Trophoblast cell (in vitro differentiated cells and primary cell): Measurements from ENCODE around the gene SMIM13.

ENCODE experiments used
- DNase-seq, 2 donors: peaks; one replicate each; pipeline ENCODE4 v3.0.0-alpha.2; 2016
- H2AFZ ChIP-seq: 2 replicates; pipeline ENCODE4 v1.6.1; 2013; ENCODE audit warnings: low read length, moderate library complexity, mild to moderate bottlenecking; ENCODE audit not compliant: insufficient read depth, poor library complexity
- H2AK5ac ChIP-seq: 2 replicates; pipeline ENCODE4 v1.6.1; 2013; ENCODE audit warnings: mild to moderate bottlenecking, low read length
- H2BK120ac ChIP-seq: 2 replicates; pipeline ENCODE4 v1.6.1; 2013; ENCODE audit warnings: low read length, mild to moderate bottlenecking, moderate library complexity; ENCODE audit not compliant: insufficient read depth, poor library complexity
- H2BK12ac ChIP-seq: 2 replicates; pipeline ENCODE4 v1.6.1; 2013; ENCODE audit warnings: mild to moderate bottlenecking, low read length, moderate library complexity
- H2BK5ac ChIP-seq: 2 replicates; pipeline ENCODE4 v1.6.1; 2013; ENCODE audit warnings: low read length, low read depth, moderate library complexity, mild to moderate bottlenecking; ENCODE audit not compliant: poor library complexity
- H3K14ac ChIP-seq: 2 replicates; pipeline ENCODE4 v1.6.1; 2013; ENCODE audit warnings: mild to moderate bottlenecking, low read length
- H3K18ac ChIP-seq: 2 replicates; pipeline ENCODE4 v1.6.1; 2013; ENCODE audit warnings: mild to moderate bottlenecking, low read length
- H3K23ac ChIP-seq: 2 replicates; pipeline ENCODE4 v1.6.1; 2013; ENCODE audit warnings: low read length
- H3K27ac ChIP-seq: 2 replicates; pipeline ENCODE4 v1.5.1; 2013; ENCODE audit warnings: low read depth, mild to moderate bottlenecking, inconsistent platforms, low read length, moderate library complexity
- H3K27me3 ChIP-seq: 2 replicates; pipeline ENCODE4 v1.6.1; 2013; ENCODE audit warnings: inconsistent platforms, mild to moderate bottlenecking, low read length, moderate library complexity; ENCODE audit not compliant: insufficient read depth
- H3K36me3 ChIP-seq, 2 experiments: 1 replicate in 1 of 2; 2 replicates in 1 of 2; pipeline ENCODE4 v1.6.1; 2013; ENCODE audit warnings: low read length in 2 of 2, mild to moderate bottlenecking in 2 of 2, moderate library complexity in 1 of 2; ENCODE audit not compliant: insufficient read depth in 2 of 2, control insufficient read depth in 1 of 2
- H3K4ac ChIP-seq: 2 replicates; pipeline ENCODE4 v1.6.1; 2013; ENCODE audit warnings: low read depth, mild to moderate bottlenecking, low read length, moderate library complexity
- H3K4me1 ChIP-seq, 2 experiments: 1 replicate in 1 of 2; 2 replicates in 1 of 2; pipeline ENCODE4 v1.6.1; 2013; ENCODE audit warnings: low read length in 2 of 2, mild to moderate bottlenecking in 2 of 2, moderate library complexity in 1 of 2; ENCODE audit not compliant: insufficient read depth in 2 of 2, control insufficient read depth in 1 of 2
- H3K4me2 ChIP-seq: 2 replicates; pipeline ENCODE4 v1.6.1; 2013; ENCODE audit warnings: inconsistent platforms, mild to moderate bottlenecking, low read length, moderate library complexity
- H3K4me3 ChIP-seq: 2 replicates; pipeline ENCODE4 v1.5.1; 2013; ENCODE audit warnings: mild to moderate bottlenecking, low read depth, low read length, inconsistent platforms
- H3K79me1 ChIP-seq: one replicate; pipeline ENCODE4 v1.6.1; 2013; ENCODE audit warnings: low read length
- H3K79me2 ChIP-seq: 2 replicates; pipeline ENCODE4 v1.6.1; 2013; ENCODE audit warnings: low read length, mild to moderate bottlenecking; ENCODE audit not compliant: control insufficient read depth, insufficient read depth, poor library complexity
- H3K9ac ChIP-seq: 2 replicates; pipeline ENCODE4 v1.6.1; 2013; ENCODE audit warnings: mild to moderate bottlenecking, low read length
- H3K9me3 ChIP-seq: 2 replicates; pipeline ENCODE4 v1.6.1; 2013; ENCODE audit warnings: low read depth, mild to moderate bottlenecking, control low read depth, inconsistent platforms, low read length; ENCODE audit not compliant: insufficient read depth
- H4K12ac ChIP-seq: 2 replicates; pipeline ENCODE4 v1.6.1; 2013; ENCODE audit warnings: low read depth, mild to moderate bottlenecking, low read length, moderate library complexity
- H4K8ac ChIP-seq: 2 replicates; pipeline ENCODE4 v1.6.1; 2013; ENCODE audit warnings: low read depth, mild to moderate bottlenecking, low read length, moderate library complexity
- H4K91ac ChIP-seq: one replicate; pipeline ENCODE4 v1.6.1; 2013; ENCODE audit warnings: low read depth, mild to moderate bottlenecking, low read length, moderate library complexity
- WGBS: extraction: QIAGEN DNeasy Blood & Tissue Kit; methylation state at CpG from one replicate; pipeline ENCODE4 v1.1.7; 2013; ENCODE audit warnings: missing lambda C conversion rate; ENCODE audit not compliant: insufficient read length, insufficient coverage; ENCODE audit errors: extremely low coverage; 5-methylcytosine and 5-hydroxymethylcytosine counted together

Gene SMIM13

GRCh38 chr6:11065436-11066202 lies 28.0 kb upstream of the SMIM13 start:
- no peak for DNase-seq
- Histone ChIP-seq H4K12ac (no peak overlapping the region), H3K23ac (no peak overlapping the region), H3K4me2 (no peak overlapping the region), H3K9ac (no peak overlapping the region), H2AFZ (no peak overlapping the region), H4K91ac (no peak overlapping the region), H3K27me3 (no peaks in the 10 kb centered on the region), H3K79me2 (no peaks in the 10 kb centered on the region), H2BK5ac (no peak overlapping the region), H3K18ac (no peak overlapping the region), H3K9me3 (no peaks in the 10 kb centered on the region), H3K4me1 (no peaks in the 10 kb centered on the region), H3K79me1 (no peaks in the 10 kb centered on the region), H4K8ac (no peak overlapping the region), H2BK120ac (no peak overlapping the region), H2AK5ac (no peak overlapping the region), H3K4ac (no peak overlapping the region), H3K4me3 (no peak overlapping the region), H3K14ac (no peak overlapping the region), H3K27ac (no peak overlapping the region), H2BK12ac (no peak overlapping the region), H3K36me3 (no peaks in the 10 kb centered on the region)
- WGBS, result no CpG with 5 or more reads among the region's 6 CpGs

GRCh38 chr6:11066505-11067347 lies 26.9 kb upstream of the SMIM13 start:
- no peak overlapping the region for H3K4me3 ChIP-seq
- no peak overlapping the region for H3K9ac ChIP-seq
- no peak overlapping the region for H2BK5ac ChIP-seq
- no peak for DNase-seq
- H3K18ac ChIP-seq, result no peak overlapping the region
- H4K12ac ChIP-seq, result no peak overlapping the region
- H2BK12ac ChIP-seq, result no peak overlapping the region
- no peaks in the 10 kb centered on the region for H3K79me2 ChIP-seq
- H2AFZ ChIP-seq, result no peak overlapping the region
- no peak overlapping the region for H3K23ac ChIP-seq
- H4K8ac ChIP-seq, result no peak overlapping the region
- no peaks in the 10 kb centered on the region for H3K27me3 ChIP-seq
- no peak overlapping the region for H4K91ac ChIP-seq
- H2BK120ac ChIP-seq, result no peak overlapping the region
- H3K36me3 ChIP-seq, result no peaks in the 10 kb centered on the region
- no CpG with 5 or more reads among the region's 6 CpGs for WGBS
- H3K9me3 ChIP-seq, result no peaks in the 10 kb centered on the region
- H3K14ac ChIP-seq, result no peak overlapping the region
- no peak overlapping the region for H2AK5ac ChIP-seq
- H3K79me1 ChIP-seq, result no peaks in the 10 kb centered on the region
- no peaks in the 10 kb centered on the region for H3K4me1 ChIP-seq
- H3K4ac ChIP-seq, result no peak overlapping the region
- H3K27ac ChIP-seq, result no peak overlapping the region
- H3K4me2 ChIP-seq, result no peak overlapping the region

GRCh38 chr6:11067348-11067747 lies 26.3 kb upstream of the SMIM13 start:
- Histone ChIP-seq H4K91ac (no peak overlapping the region), H2AK5ac (no peak overlapping the region), H3K18ac (no peak overlapping the region), H4K12ac (no peak overlapping the region), H3K14ac (no peak overlapping the region), H3K4ac (no peak overlapping the region), H4K8ac (no peak overlapping the region), H3K9me3 (no peaks in the 10 kb centered on the region), H3K4me1 (no peaks in the 10 kb centered on the region), H3K27ac (no peak overlapping the region), H3K23ac (no peak overlapping the region), H2BK12ac (no peak overlapping the region), H2AFZ (no peak overlapping the region), H3K4me2 (no peak overlapping the region), H3K79me1 (no peaks in the 10 kb centered on the region), H2BK5ac (no peak overlapping the region), H3K4me3 (no peak overlapping the region), H3K36me3 (no peaks in the 10 kb centered on the region), H3K79me2 (no peaks in the 10 kb centered on the region), H3K27me3 (no peaks in the 10 kb centered on the region), H2BK120ac (no peak overlapping the region), H3K9ac (no peak overlapping the region)
- WGBS, result no CpG with 5 or more reads among the region's 2 CpGs
- DNase-seq, result no peak

DNA sequence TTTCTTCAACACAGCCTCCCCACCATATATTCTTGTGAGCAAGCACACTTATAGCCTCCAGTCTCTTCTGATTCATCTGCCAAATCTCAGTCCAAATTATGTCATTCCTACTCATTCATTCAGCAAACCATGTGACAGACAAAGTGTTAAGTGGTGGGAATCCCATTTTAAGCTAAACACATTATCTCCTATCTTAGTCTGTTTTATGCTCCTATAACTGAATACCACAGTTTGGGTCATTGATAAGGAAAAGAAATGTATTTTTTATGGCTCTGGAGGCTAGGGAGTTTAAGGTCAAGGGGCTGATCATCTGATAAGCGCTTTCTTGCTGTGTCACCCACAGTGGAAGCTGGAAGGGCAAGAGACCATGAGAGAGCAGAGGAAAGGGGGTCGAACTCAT lies 23.9 kb upstream of the SMIM13 start:
- H4K8ac ChIP-seq, result no peak overlapping the region
- no CpG with 5 or more reads among the region's 2 CpGs for WGBS
- no peak overlapping the region for H3K4me3 ChIP-seq
- DNase-seq, result no peak
- no peak overlapping the region for H2BK12ac ChIP-seq
- H2AK5ac ChIP-seq, result no peak overlapping the region
- no peak overlapping the region for H4K91ac ChIP-seq
- H3K36me3 ChIP-seq, result no peaks in the 10 kb centered on the region
- no peaks in the 10 kb centered on the region for H3K79me2 ChIP-seq
- H4K12ac ChIP-seq, result no peak overlapping the region
- no peak overlapping the region for H3K14ac ChIP-seq
- H3K18ac ChIP-seq, result no peak overlapping the region
- no peak overlapping the region for H2AFZ ChIP-seq
- H2BK5ac ChIP-seq, result no peak overlapping the region
- H3K23ac ChIP-seq, result no peak overlapping the region
- H3K4me1 ChIP-seq, result peaks cover 0 to 2% of the 10 kb centered on the region in 2 experiments
- H3K4me2 ChIP-seq, result no peak overlapping the region
- no peaks in the 10 kb centered on the region for H3K27me3 ChIP-seq
- no peak overlapping the region for H2BK120ac ChIP-seq
- no peak overlapping the region for H3K4ac ChIP-seq
- H3K9ac ChIP-seq, result no peak overlapping the region
- H3K79me1 ChIP-seq, result no peaks in the 10 kb centered on the region
- no peaks in the 10 kb centered on the region for H3K9me3 ChIP-seq
- no peak overlapping the region for H3K27ac ChIP-seq
